ENCODE results near the gene RAN. TPM values are rescaled to one million over a fixed set of nuclear protein-coding genes. Genes with fewer than 3 reads are reported as not detected.
"Not testable (repeated sequence)": the region's sequence is repeated elsewhere in the genome, so short reads cannot be mapped to it uniquely, and the experiment has no call there.

RAN gene
- total RNA-seq, 4 donors from 2014 or later = 88.3 to 161 (median 148) TPM

DNA sequence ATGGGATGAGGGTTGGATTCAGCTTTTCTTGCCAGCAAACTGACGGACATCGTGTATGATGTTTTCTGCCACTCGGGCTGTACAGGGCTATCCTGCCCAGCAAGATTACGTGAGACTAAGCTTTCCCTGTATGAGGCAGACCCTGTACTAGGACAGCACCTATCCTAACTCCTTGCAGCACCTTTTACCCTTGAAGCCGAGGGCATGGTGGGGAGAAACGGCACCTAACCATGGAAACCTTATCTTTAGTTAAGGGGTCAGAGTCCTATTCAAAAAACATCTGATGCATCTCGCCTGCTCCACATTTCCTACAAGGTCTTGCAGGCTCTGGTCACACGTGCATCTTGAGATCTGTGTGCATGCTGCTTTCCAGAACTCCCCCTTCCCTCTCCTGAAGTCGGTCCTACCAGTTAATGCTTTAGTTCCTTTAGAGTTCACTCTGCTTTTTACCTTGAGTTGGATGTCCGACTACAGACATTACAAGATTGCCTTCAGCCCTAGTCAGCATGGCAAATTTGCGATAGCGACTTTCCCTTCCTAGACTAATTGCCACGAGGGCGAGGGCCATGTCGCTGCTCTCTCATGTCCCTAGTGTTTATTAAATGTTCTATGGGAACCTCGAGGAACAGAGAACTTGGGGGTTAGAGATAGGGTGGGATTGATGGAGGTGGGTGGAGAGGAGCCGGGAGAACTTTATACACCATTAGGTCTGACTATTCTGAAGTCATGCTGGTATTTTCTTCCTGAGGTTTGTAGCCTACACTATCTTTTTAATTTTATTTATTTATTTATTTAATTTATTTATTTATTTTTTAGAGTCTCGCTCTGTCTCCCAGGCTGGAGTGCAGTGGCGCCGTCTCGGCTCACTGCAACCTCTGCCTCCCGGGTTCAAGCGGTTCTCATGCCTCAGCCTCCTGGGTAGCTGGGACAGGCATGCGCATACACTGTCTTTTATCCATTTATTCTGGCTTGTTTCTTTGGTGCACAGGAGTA is 6.6 kb downstream of the RAN start:
- no peak for DNase-seq (ENCODE audit: low spot score in 2 of 2)
- no peak overlapping the region for H3K4me3 ChIP-seq (ENCODE audit: low read depth, poor library complexity, severe bottlenecking)
- intact Hi-C loops (cut with DNase I; ENCODE audit: low total_unique reads) = no loop called here
- WGBS, 2 donors = 81 to 82% methylated on average over 24 of the region's 24 CpGs
- no peak for TF ChIP-seq POLR2A (IDR thresholded peaks at IDR 0.05)

DNA sequence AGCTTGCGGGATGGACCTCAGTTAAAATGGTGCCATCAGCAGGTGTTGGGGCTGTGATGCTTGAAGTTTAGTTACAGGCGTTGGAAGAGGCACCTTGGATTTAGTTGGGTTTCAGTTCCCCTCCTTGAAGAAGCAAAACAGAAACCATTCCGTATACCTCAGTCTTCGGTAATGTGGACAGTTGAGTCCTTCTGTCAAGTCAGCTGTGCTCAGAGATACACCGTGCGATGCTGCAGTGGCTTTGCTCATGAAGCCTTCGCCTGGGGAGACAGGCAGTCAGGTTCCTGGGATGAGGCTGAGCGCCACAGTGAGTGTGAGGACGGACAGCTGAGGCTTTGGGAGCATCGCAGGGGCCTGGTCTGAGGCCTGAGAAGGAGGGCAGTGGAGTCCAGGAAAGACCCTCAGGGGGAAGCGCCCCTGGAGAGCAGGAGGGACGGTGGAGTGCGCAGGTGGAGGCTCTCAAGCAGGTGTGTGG is 7.4 kb downstream of the RAN start:
- no peak overlapping the region for H3K4me3 ChIP-seq (ENCODE audit: low read depth, poor library complexity, severe bottlenecking)
- DNase-seq (ENCODE audit: low spot score in 2 of 2) = no peak
- WGBS, 2 donors = 86 to 95% methylated on average over 13 of the region's 13 CpGs
- intact Hi-C loops (cut with DNase I; ENCODE audit: low total_unique reads) = no loop called here
- TF ChIP-seq, protein P1, sequence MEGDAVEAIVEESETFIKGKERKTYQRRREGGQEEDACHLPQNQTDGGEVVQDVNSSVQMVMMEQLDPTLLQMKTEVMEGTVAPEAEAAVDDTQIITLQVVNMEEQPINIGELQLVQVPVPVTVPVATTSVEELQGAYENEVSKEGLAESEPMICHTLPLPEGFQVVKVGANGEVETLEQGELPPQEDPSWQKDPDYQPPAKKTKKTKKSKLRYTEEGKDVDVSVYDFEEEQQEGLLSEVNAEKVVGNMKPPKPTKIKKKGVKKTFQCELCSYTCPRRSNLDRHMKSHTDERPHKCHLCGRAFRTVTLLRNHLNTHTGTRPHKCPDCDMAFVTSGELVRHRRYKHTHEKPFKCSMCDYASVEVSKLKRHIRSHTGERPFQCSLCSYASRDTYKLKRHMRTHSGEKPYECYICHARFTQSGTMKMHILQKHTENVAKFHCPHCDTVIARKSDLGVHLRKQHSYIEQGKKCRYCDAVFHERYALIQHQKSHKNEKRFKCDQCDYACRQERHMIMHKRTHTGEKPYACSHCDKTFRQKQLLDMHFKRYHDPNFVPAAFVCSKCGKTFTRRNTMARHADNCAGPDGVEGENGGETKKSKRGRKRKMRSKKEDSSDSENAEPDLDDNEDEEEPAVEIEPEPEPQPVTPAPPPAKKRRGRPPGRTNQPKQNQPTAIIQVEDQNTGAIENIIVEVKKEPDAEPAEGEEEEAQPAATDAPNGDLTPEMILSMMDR (IDR thresholded peaks at IDR 0.05) = no peak
- no peak for TF ChIP-seq POLR2A (IDR thresholded peaks at IDR 0.05)

DNA sequence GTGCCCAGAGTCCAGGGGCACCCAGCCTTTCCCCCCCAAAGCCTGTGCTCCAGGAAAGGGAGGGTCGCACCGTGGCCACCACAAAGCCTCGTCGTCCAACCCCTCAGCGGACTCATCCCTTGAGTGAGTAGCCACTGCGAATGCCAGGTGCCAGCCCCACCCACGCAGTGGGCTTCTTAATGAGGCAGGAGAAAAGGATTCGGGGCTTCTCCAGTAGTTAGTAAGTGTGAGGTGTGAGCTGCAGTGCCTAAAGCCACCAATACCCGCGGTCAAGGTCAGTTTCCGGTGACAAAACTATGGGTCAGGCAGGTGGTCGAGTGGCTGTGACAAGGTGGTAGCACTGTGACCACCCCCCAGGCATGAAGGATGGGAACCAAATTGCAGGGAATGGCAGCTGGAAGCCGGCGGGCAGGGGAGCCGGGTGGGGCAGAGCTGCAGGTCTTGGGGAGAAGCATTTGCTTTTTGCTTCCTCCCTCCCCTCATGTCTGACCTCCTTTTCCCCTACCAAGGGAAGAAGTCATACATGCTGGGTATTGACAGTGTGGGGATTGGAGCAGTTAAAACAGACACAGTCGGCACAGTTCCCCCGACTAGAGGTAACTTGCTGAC is 8.0 kb downstream of the RAN start:
- WGBS, 2 donors = 72% methylated on average over 17 of the region's 17 CpGs
- no peak overlapping the region for H3K4me3 ChIP-seq (ENCODE audit: low read depth, poor library complexity, severe bottlenecking)
- intact Hi-C loops (cut with DNase I; ENCODE audit: low total_unique reads) = no loop called here

DNA sequence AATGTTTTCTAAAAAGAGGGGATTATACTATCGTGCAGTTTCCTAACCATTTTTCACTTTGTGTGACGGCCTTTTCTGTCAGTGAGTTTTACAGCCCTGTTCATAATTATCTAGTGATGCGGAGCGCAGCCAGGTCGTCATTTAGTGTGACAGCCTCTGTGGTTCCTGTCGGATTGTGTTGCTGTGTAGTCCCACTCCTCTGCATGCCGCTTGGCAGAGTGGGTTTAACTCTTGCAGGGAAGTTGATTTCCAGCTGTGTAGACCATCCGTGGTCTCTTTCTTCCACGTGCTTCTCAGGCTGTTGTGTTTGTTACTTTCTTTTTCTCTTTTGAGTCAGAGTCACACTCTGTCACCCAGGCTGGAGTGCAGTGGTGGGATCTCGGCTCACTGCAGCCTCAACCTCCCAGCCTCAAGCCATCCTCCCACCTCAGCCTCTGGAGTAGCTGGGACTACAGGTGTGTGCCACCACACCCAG is 8.6 kb downstream of the RAN start:
- H3K4me3 ChIP-seq (ENCODE audit: low read depth, poor library complexity, severe bottlenecking) = no peak overlapping the region
- DNase-seq (ENCODE audit: low spot score in 2 of 2) = no peak
- intact Hi-C loops (cut with DNase I; ENCODE audit: low total_unique reads) = no loop called here
- TF ChIP-seq, protein P1 (IDR thresholded peaks at IDR 0.05) = no peak
- TF ChIP-seq POLR2A (IDR thresholded peaks at IDR 0.05) = no peak
- WGBS, 2 donors = 32 to 42% methylated on average over 10 of the region's 10 CpGs

More for the DNA sequence above, 8.0 kb downstream of the RAN start:
- no peak for DNase-seq (ENCODE audit: low spot score in 2 of 2)
- TF ChIP-seq, protein P1 (IDR thresholded peaks at IDR 0.05) = no peak
- TF ChIP-seq POLR2A (IDR thresholded peaks at IDR 0.05) = no peak

DNA sequence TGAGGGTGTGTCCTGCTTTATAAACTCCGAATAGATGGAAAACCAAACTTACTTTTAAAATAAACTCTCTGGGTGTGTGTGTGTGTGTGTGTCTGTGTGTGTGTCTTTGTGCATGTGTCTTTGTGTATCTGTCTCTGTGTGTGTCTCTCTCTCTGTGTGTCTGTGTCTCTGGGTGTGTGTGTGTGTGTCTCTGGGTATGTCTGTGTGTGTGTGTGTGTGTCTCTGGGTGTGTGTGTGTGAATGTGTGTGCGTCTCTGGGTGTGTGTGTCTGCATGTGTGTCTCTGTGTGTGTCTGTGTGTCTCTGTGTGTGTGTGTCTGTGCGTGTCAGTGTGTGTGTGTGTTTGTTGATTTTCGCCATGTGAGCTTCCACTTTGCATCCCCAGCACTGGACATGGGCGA is 9.2 kb downstream of the RAN start:
- 86 to 88% methylated on average over 5 of the region's 5 CpGs for WGBS, 2 donors
- DNase-seq (ENCODE audit: low spot score in 2 of 2) = no peak
- intact Hi-C loops (cut with DNase I; ENCODE audit: low total_unique reads) = no loop called here
- H3K4me3 ChIP-seq (ENCODE audit: low read depth, poor library complexity, severe bottlenecking) = no peak overlapping the region
- TF ChIP-seq, protein P1 (IDR thresholded peaks at IDR 0.05) = no peak
- TF ChIP-seq POLR2A (IDR thresholded peaks at IDR 0.05) = no peak

DNA sequence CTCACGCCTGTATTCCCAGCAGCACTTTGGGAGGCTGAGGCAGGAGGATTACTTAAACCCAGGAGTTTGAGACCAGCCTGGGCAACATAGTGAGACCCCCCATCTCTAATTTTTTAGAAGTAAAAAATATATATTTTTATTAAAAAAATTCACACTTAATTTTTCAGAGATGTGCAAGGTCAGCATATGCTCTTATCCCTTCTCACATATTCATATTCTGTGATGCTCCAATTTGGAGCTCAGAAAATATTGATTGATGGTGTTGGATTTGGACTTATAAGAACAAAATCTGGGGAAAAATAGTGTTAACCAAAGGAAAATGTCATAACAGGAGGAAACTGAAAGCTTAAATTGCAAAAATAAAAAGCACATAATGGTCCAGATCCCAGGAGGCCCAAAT is 9.7 kb downstream of the RAN start:
- WGBS, 2 donors = 84 to 96% methylated on average over 1 of the region's 1 CpG
- TF ChIP-seq, protein P1 (IDR thresholded peaks at IDR 0.05) = no peak
- TF ChIP-seq POLR2A (IDR thresholded peaks at IDR 0.05) = no peak
- intact Hi-C loops (cut with DNase I; ENCODE audit: low total_unique reads) = no loop called here
- H3K4me3 ChIP-seq (ENCODE audit: low read depth, poor library complexity, severe bottlenecking) = no peak overlapping the region
- DNase-seq (ENCODE audit: low spot score in 2 of 2) = no peak

DNA sequence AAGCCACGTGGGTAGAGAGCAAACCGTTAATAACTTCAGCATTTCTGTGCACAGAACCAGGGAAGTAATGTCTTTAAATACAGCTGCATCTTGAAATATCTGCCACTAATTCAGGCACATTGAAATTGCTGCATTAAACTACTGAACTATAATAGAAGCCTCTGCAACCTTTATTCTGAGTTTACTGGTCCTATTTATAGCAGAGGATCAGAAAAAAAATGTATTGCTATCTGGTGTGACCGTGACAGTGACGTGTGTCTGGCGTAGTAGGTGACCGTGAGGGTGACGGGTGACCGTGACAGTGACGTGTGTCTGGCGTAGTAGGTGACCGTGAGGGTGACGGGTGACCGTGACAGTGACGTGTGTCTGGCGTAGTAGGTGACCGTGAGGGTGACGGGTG is 15.3 kb downstream of the RAN start:
- intact Hi-C loops (cut with DNase I; ENCODE audit: low total_unique reads); H3K4me3 ChIP-seq (ENCODE audit: low read depth, poor library complexity, severe bottlenecking); DNase-seq (ENCODE audit: low spot score in 2 of 2): not testable (repeated sequence)
- WGBS, 2 donors = 82 to 85% methylated on average over 11 to 13 of the region's 17 CpGs
